Measurements from ENCODE around the gene KLF12. TPM values are rescaled to one million over a fixed set of nuclear protein-coding genes. Genes with fewer than 3 reads are reported as not detected.

The KLF12 gene
- total RNA-seq, 1 experiment from 2014 or later: 14.0 TPM

- no TSS peak for BruUV-seq (replicated peaks)
- peaks cover 8% of the 10 kb centered on the region; the same call in 1 of the 2 replicates for H3K4me1 ChIP-seq
- no peaks in the 10 kb centered on the region for H3K36me3 ChIP-seq (ENCODE audit: control insufficient read depth, insufficient read depth, low read length)
- intact Hi-C loops (cut with micrococcal nuclease; ENCODE audit: unreplicated experiment): no loop called here
- no peaks in the 10 kb centered on the region for H3K36me3 Mint-ChIP-seq (ENCODE audit: insufficient read depth, unreplicated experiment)
- peaks cover 35% of the 10 kb centered on the region for H3K9me3 Mint-ChIP-seq (ENCODE audit: unreplicated experiment)
- H3K4me3 Mint-ChIP-seq (ENCODE audit: unreplicated experiment): no peak overlapping the region
- DNase-seq: no peak
- no peaks in the 10 kb centered on the region for H3K27me3 Mint-ChIP-seq (ENCODE audit: insufficient read depth, unreplicated experiment)
- H3K27me3 ChIP-seq (replicated peaks; ENCODE audit: control insufficient read depth, insufficient read depth, low read length): no peaks in the 10 kb centered on the region
- TF ChIP-seq CTCF (IDR thresholded peaks at IDR 0.05; ENCODE audit: insufficient read depth in 1 of 2, low read depth in 1 of 2, low read length in 1 of 2, severe bottlenecking in 1 of 2, unreplicated experiment in 1 of 2): no peak
- H3K9me3 ChIP-seq: peaks cover 4% of the 10 kb centered on the region
- no peak overlapping the region for H3K4me3 ChIP-seq (ENCODE audit: low read depth, low read length)
- ChIA-PET CTCF (no interaction called here), POLR2A (no interaction called here)
- H3K27ac Mint-ChIP-seq (ENCODE audit: unreplicated experiment): no peak overlapping the region
- no peaks in the 10 kb centered on the region for H3K4me1 Mint-ChIP-seq (ENCODE audit: low read depth, unreplicated experiment)
Measured at GRCh38 chr13:74114641-74115040, 19.6 kb downstream of the KLF12 start.

GRCh38 chr13:74114202-74114601, 20.0 kb downstream of the KLF12 start:
- no peaks in the 10 kb centered on the region for H3K9me3 ChIP-seq
- TF ChIP-seq CTCF (IDR thresholded peaks at IDR 0.05; ENCODE audit: insufficient read depth in 1 of 2, low read depth in 1 of 2, low read length in 1 of 2, severe bottlenecking in 1 of 2, unreplicated experiment in 1 of 2): no peak
- no peaks in the 10 kb centered on the region for H3K27me3 ChIP-seq (replicated peaks; ENCODE audit: control insufficient read depth, insufficient read depth, low read length)
- H3K4me3 Mint-ChIP-seq (ENCODE audit: unreplicated experiment): no peak overlapping the region
- ChIA-PET CTCF (no interaction called here), POLR2A (no interaction called here)
- H3K36me3 ChIP-seq (ENCODE audit: control insufficient read depth, insufficient read depth, low read length): no peaks in the 10 kb centered on the region
- intact Hi-C loops (cut with micrococcal nuclease; ENCODE audit: unreplicated experiment): no loop called here
- no peak overlapping the region for H3K4me3 ChIP-seq (ENCODE audit: low read depth, low read length)
- no TSS peak for BruUV-seq (replicated peaks)
- peaks cover 31% of the 10 kb centered on the region for H3K9me3 Mint-ChIP-seq (ENCODE audit: unreplicated experiment)
- no peaks in the 10 kb centered on the region for H3K4me1 Mint-ChIP-seq (ENCODE audit: low read depth, unreplicated experiment)
- no peak overlapping the region for H3K27ac Mint-ChIP-seq (ENCODE audit: unreplicated experiment)
- peaks cover 8% of the 10 kb centered on the region; the same call in 1 of the 2 replicates for H3K4me1 ChIP-seq
- no peaks in the 10 kb centered on the region for H3K27me3 Mint-ChIP-seq (ENCODE audit: insufficient read depth, unreplicated experiment)
- no peak for DNase-seq
- H3K36me3 Mint-ChIP-seq (ENCODE audit: insufficient read depth, unreplicated experiment): no peaks in the 10 kb centered on the region

- Histone ChIP-seq H3K36me3 (ENCODE audit: control insufficient read depth, insufficient read depth, low read length) (no peaks in the 10 kb centered on the region), H3K27me3 (replicated peaks; ENCODE audit: control insufficient read depth, insufficient read depth, low read length) (no peaks in the 10 kb centered on the region), H3K9me3 (no peaks in the 10 kb centered on the region), H3K4me1 (peaks cover 8% of the 10 kb centered on the region; the same call in 1 of the 2 replicates), H3K4me3 (ENCODE audit: low read depth, low read length) (no peak overlapping the region)
- no peak for DNase-seq
- peaks cover 18% of the 10 kb centered on the region for H3K9me3 Mint-ChIP-seq (ENCODE audit: unreplicated experiment)
- intact Hi-C loops (cut with micrococcal nuclease; ENCODE audit: unreplicated experiment): no loop called here
- ChIA-PET CTCF (no interaction called here), POLR2A (no interaction called here)
- H3K4me3 Mint-ChIP-seq (ENCODE audit: unreplicated experiment): no peak overlapping the region
- BruUV-seq (replicated peaks): no TSS peak
- H3K4me1 Mint-ChIP-seq (ENCODE audit: low read depth, unreplicated experiment): no peaks in the 10 kb centered on the region
- no peaks in the 10 kb centered on the region for H3K36me3 Mint-ChIP-seq (ENCODE audit: insufficient read depth, unreplicated experiment)
- no peak for TF ChIP-seq CTCF (IDR thresholded peaks at IDR 0.05; ENCODE audit: insufficient read depth in 1 of 2, low read depth in 1 of 2, low read length in 1 of 2, severe bottlenecking in 1 of 2, unreplicated experiment in 1 of 2)
- H3K27ac Mint-ChIP-seq (ENCODE audit: unreplicated experiment): no peak overlapping the region
- H3K27me3 Mint-ChIP-seq (ENCODE audit: insufficient read depth, unreplicated experiment): no peaks in the 10 kb centered on the region
Measured at GRCh38 chr13:74111901-74112824, 22.0 kb downstream of the KLF12 start.

All from Caco-2 (cell line).